K562 (cell line): ENCODE results near the gene CFL1. TPM values are rescaled to one million over a fixed set of nuclear protein-coding genes. Genes with fewer than 3 reads are reported as not detected.

Source experiments
- ADNP ChIP-seq: fragments of 200-800 bp; sonication (Bioruptor generic); IDR thresholded peaks from 2 replicates; pipeline ENCODE4 v1.6.1; 2016; ENCODE audit warnings: missing genetic modification characterization, missing compliant biosample characterization
- CCNT2 ChIP-seq: IDR thresholded peaks from 2 replicates; pipeline ENCODE4 v1.6.1; 2011; ENCODE audit warnings: borderline replicate concordance, low read depth, mild to moderate bottlenecking, moderate library complexity, mixed read lengths, low read length; ENCODE audit not compliant: insufficient read length; ENCODE audit errors: extremely low read depth
- CTBP1 ChIP-seq: fragments of 450-650 bp; IDR thresholded peaks from 2 replicates; pipeline ENCODE4 v1.6.1; 2016; ENCODE audit warnings: borderline replicate concordance
- DIDO1 ChIP-seq: fragments of 450-650 bp; IDR thresholded peaks from 2 replicates; pipeline ENCODE4 v1.6.1; 2016; ENCODE audit warnings: low read depth, missing biosample characterization, missing genetic modification characterization
- GTF2E2 ChIP-seq: fragments of 200-800 bp; sonication (Bioruptor generic); IDR thresholded peaks from 2 replicates; pipeline ENCODE4 v1.6.1; 2016; ENCODE audit warnings: missing genetic modification characterization, missing compliant biosample characterization
- HDAC8 ChIP-seq: fragments of 450-650 bp; IDR thresholded peaks from 2 replicates; pipeline ENCODE4 v1.6.1; 2016; ENCODE audit warnings: mild to moderate bottlenecking, missing genetic modification characterization, moderate library complexity, missing compliant biosample characterization
- HEY1 ChIP-seq: fragments of 250-450 bp; sonication (Bioruptor Pico); IDR thresholded peaks from 2 replicates; pipeline ENCODE4 v1.5.0; 2020; ENCODE audit warnings: mild to moderate bottlenecking, moderate library complexity, borderline replicate concordance
- POLR2AphosphoS5 ChIP-seq: IDR thresholded peaks from 2 replicates; pipeline ENCODE4 v1.6.1; 2011; ENCODE audit warnings: mild to moderate bottlenecking, low read depth, low read length, moderate library complexity; ENCODE audit not compliant: control insufficient read depth, insufficient read depth
- POLR2G ChIP-seq: fragments of 200-400 bp; formaldehyde crosslinking; IDR thresholded peaks from 2 replicates; pipeline ENCODE4 v1.6.1; 2017; ENCODE audit warnings: low read depth, mild to moderate bottlenecking, antibody characterized with exemption, low read length, moderate library complexity
- SAFB ChIP-seq: fragments of 200-400 bp; formaldehyde crosslinking; IDR thresholded peaks from 2 replicates; pipeline ENCODE4 v1.6.1; 2017; ENCODE audit warnings: low read depth, low read length, borderline replicate concordance
- ZNF140 ChIP-seq: fragments of 250-450 bp; sonication (Bioruptor Pico); IDR thresholded peaks from 2 replicates; pipeline ENCODE4 v1.8.0; 2021; ENCODE audit warnings: moderate library complexity, mild to moderate bottlenecking, inconsistent platforms
- ZNF384 ChIP-seq: IDR thresholded peaks from 2 replicates; pipeline ENCODE4 v1.6.1; 2012; ENCODE audit warnings: low read depth, low read length, improper control_type of control experiment
- ZNF699 ChIP-seq: fragments of 250-450 bp; sonication (Bioruptor Pico); IDR thresholded peaks from 2 replicates; pipeline ENCODE4 v1.8.0; 2021; ENCODE audit warnings: mild to moderate bottlenecking, moderate library complexity; ENCODE audit not compliant: insufficient replicate concordance
- ZSCAN29 ChIP-seq: fragments of 450-650 bp; IDR thresholded peaks from 2 replicates; pipeline ENCODE4 v1.6.1; 2017
- polyA plus RNA-seq, 8 experiments: library from polyadenylated mRNA; depleted of rRNA in 4 of 8; stranded (reverse) in 5 of 8; unstranded in 3 of 8; fragments of >200 nt; fragmentation: Nextera tagmentation in 2 of 8; fragmentation: Illumina TruSeq in 1 of 8; extraction: Ambion mirVana in 2 of 8; extraction: Trizol in 1 of 8; gene quantifications; 2 replicates each; pipeline versions ENCODE4 v1.2.1 to v1.2.3, GENCODE V29; 2011 to 2014; ENCODE audit warnings: inconsistent platforms in 1 of 8, missing spikeins in 1 of 8
- total RNA-seq, 7 experiments: library from RNA; depleted of rRNA in 6 of 7; stranded (reverse); fragments of >200 nt in 6 of 7; fragmentation: Illumina TruSeq in 2 of 7; extraction: Trizol in 2 of 7; gene quantifications; 2 replicates each; pipeline versions ENCODE4 v1.2.1 to v1.2.3, GENCODE V29; 2011 to 2021; ENCODE audit warnings: low replicate concordance in 1 of 7
- TF ChIP-seq, protein P1 (sequence below): IDR thresholded peaks from 2 replicates; pipeline ENCODE4 v1.6.1; 2014; ENCODE audit warnings: antibody characterized with exemption
- TF ChIP-seq, protein P2 (sequence below): fragments of 200-800 bp; sonication (Bioruptor generic); IDR thresholded peaks from 2 replicates; pipeline ENCODE4 v1.6.1; 2016; ENCODE audit warnings: missing genetic modification characterization, missing compliant biosample characterization
- TF ChIP-seq, protein P3 (sequence below), 2 experiments: fragments of 450-650 bp in 1 of 2; sonication (generic) in 1 of 2; formaldehyde crosslinking in 1 of 2; IDR thresholded peaks in 1 of 2; conservative IDR thresholded peaks in 1 of 2; 2 replicates each; pipeline versions ENCODE4 v1.6.1 to v1.8.1; 2016 to 2023; ENCODE audit warnings: mild to moderate bottlenecking in 2 of 2, moderate library complexity in 2 of 2, inconsistent platforms in 1 of 2, missing genetic modification reagents in 1 of 2
- TF ChIP-seq, protein P4 (sequence below): sonication (generic); formaldehyde crosslinking; IDR thresholded peaks from 2 replicates; pipeline ENCODE4 v1.8.1; 2022; ENCODE audit warnings: missing genetic modification reagents

The CFL1 gene
- total and polyA plus RNA-seq, 9 of the 15 experiments (the other 6 are each of a cell fraction or from before 2014, with no cell fraction given) = 105 to 1,101 (median 859) TPM

DNA sequence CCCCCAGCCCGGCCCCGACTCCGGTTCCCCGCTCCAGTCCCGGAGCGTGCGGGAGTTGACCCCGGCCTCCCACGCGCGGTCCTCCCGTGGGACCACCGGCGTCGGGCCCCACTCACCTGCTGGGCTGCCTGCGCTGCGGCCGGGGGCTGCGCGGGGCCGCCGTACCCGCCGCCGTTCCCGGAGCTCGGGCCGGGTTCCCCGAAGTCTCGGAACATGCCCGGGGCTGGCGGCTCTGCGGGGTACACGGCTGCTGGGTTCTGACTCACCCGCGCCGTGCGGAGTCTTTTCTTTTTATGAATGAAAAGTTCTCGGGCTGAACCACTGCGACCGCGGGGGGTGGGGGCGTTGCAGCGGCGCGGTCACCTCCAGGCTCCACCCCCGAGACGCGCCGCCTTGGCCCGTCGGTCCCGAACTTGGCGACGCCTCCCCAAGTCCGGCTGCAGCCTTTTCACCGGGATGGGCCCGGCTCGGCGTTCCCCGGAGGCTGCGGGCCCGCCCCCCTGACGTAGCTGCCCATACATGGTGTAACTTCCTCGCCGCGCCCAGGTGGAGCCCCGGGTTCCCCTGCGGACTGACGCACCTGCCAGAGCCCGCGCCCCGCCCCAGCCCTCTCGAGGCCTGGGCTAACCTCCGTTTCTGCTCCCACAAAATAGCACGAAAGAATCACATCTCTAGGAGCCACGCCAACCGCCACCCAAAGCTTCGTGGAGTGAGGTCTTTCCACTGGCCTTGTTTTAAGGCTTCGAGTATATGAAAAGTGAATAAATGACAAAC lies 42.3 kb upstream of the CFL1 start, which contains the start of gene FOSL1 (continued):
- TF ChIP-seq HEY1 = no peak
- peak; percentile 97 for TF ChIP-seq CCNT2
- TF ChIP-seq SAFB = peak; percentile 91
- TF ChIP-seq GTF2E2 (tag) = peak; percentile 75
- TF ChIP-seq, protein P1, sequence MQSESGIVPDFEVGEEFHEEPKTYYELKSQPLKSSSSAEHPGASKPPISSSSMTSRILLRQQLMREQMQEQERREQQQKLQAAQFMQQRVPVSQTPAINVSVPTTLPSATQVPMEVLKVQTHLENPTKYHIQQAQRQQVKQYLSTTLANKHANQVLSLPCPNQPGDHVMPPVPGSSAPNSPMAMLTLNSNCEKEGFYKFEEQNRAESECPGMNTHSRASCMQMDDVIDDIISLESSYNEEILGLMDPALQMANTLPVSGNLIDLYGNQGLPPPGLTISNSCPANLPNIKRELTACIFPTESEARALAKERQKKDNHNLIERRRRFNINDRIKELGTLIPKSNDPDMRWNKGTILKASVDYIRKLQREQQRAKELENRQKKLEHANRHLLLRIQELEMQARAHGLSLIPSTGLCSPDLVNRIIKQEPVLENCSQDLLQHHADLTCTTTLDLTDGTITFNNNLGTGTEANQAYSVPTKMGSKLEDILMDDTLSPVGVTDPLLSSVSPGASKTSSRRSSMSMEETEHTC = 0 out of 2 replicates have a peak, but pooled peaks have one; percentile 29
- TF ChIP-seq ZNF699 (CRISPR knock-in tag) = no peak
- TF ChIP-seq, protein P2, sequence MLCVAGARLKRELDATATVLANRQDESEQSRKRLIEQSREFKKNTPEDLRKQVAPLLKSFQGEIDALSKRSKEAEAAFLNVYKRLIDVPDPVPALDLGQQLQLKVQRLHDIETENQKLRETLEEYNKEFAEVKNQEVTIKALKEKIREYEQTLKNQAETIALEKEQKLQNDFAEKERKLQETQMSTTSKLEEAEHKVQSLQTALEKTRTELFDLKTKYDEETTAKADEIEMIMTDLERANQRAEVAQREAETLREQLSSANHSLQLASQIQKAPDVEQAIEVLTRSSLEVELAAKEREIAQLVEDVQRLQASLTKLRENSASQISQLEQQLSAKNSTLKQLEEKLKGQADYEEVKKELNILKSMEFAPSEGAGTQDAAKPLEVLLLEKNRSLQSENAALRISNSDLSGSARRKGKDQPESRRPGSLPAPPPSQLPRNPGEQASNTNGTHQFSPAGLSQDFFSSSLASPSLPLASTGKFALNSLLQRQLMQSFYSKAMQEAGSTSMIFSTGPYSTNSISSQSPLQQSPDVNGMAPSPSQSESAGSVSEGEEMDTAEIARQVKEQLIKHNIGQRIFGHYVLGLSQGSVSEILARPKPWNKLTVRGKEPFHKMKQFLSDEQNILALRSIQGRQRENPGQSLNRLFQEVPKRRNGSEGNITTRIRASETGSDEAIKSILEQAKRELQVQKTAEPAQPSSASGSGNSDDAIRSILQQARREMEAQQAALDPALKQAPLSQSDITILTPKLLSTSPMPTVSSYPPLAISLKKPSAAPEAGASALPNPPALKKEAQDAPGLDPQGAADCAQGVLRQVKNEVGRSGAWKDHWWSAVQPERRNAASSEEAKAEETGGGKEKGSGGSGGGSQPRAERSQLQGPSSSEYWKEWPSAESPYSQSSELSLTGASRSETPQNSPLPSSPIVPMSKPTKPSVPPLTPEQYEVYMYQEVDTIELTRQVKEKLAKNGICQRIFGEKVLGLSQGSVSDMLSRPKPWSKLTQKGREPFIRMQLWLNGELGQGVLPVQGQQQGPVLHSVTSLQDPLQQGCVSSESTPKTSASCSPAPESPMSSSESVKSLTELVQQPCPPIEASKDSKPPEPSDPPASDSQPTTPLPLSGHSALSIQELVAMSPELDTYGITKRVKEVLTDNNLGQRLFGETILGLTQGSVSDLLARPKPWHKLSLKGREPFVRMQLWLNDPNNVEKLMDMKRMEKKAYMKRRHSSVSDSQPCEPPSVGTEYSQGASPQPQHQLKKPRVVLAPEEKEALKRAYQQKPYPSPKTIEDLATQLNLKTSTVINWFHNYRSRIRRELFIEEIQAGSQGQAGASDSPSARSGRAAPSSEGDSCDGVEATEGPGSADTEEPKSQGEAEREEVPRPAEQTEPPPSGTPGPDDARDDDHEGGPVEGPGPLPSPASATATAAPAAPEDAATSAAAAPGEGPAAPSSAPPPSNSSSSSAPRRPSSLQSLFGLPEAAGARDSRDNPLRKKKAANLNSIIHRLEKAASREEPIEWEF (CRISPR knock-in tag) = no peak
- no peak for TF ChIP-seq ZSCAN29
- no peak for TF ChIP-seq DIDO1
- TF ChIP-seq, protein P3, sequence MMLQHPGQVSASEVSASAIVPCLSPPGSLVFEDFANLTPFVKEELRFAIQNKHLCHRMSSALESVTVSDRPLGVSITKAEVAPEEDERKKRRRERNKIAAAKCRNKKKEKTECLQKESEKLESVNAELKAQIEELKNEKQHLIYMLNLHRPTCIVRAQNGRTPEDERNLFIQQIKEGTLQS (IDR thresholded peaks at IDR 0.05) = peak; percentile 76
- TF ChIP-seq, protein P3 (CRISPR knock-in tag; conservative IDR thresholded peaks at IDR 0.05) = peak; percentile 93
- no peak for TF ChIP-seq ZNF140 (CRISPR knock-in tag)
- TF ChIP-seq POLR2G = peak; percentile 96
- peak; percentile 97 for TF ChIP-seq POLR2AphosphoS5
- TF ChIP-seq CTBP1 = peak; percentile 90
- no peak for TF ChIP-seq HDAC8 (tag)
- TF ChIP-seq ADNP (tag) = no peak
- TF ChIP-seq, protein P4, sequence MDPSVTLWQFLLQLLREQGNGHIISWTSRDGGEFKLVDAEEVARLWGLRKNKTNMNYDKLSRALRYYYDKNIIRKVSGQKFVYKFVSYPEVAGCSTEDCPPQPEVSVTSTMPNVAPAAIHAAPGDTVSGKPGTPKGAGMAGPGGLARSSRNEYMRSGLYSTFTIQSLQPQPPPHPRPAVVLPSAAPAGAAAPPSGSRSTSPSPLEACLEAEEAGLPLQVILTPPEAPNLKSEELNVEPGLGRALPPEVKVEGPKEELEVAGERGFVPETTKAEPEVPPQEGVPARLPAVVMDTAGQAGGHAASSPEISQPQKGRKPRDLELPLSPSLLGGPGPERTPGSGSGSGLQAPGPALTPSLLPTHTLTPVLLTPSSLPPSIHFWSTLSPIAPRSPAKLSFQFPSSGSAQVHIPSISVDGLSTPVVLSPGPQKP (CRISPR knock-in tag) = no peak
- TF ChIP-seq ZNF384 = peak; percentile 24; the same call in 1 of the 2 replicates
